HepG2 (cell line): ENCODE results near the gene REPIN1. TPM values are rescaled to one million over a fixed set of nuclear protein-coding genes. Genes with fewer than 3 reads are reported as not detected.
A peak's percentile ranks its signal among the peaks of the same experiment; 100 is the strongest.

ENCODE experiments used
- CREB1 ChIP-seq, 2 experiments: fragments of 450-650 bp in 1 of 2; IDR thresholded peaks; 2 replicates each; pipeline ENCODE4 v1.6.1; 2016 to 2017; ENCODE audit warnings: control low read depth in 1 of 2, mild to moderate bottlenecking in 1 of 2, missing compliant biosample characterization in 1 of 2, missing genetic modification characterization in 1 of 2
- ERF ChIP-seq: IDR thresholded peaks from 2 replicates; pipeline ENCODE4 v1.6.1; 2018; ENCODE audit warnings: missing biosample characterization, missing genetic modification reagents
- FOXO1 ChIP-seq: sonication (generic); formaldehyde crosslinking; IDR thresholded peaks from 2 replicates; pipeline ENCODE4 v1.4.0; 2020; ENCODE audit warnings: missing genetic modification reagents
- GZF1 ChIP-seq: sonication (generic); formaldehyde crosslinking; IDR thresholded peaks from 2 replicates; pipeline ENCODE4 v1.5.1; 2020; ENCODE audit warnings: mild to moderate bottlenecking, missing genetic modification reagents
- HNRNPK ChIP-seq: fragments of 200-400 bp; formaldehyde crosslinking; IDR thresholded peaks from 2 replicates; pipeline ENCODE4 v1.6.1; 2018; ENCODE audit warnings: low read length, low read depth, moderate library complexity, mild to moderate bottlenecking; ENCODE audit not compliant: poor library complexity, severe bottlenecking
- KAT2B ChIP-seq: fragments of 150-350 bp; IDR thresholded peaks from 2 replicates; pipeline ENCODE4 v1.6.1; 2014; ENCODE audit warnings: low read depth, low read length, borderline replicate concordance
- MED1 ChIP-seq: sonication (generic); formaldehyde crosslinking; IDR thresholded peaks from 2 replicates; pipeline ENCODE4 v1.4.0; 2020; ENCODE audit warnings: missing genetic modification reagents
- MED13 ChIP-seq: sonication (generic); formaldehyde crosslinking; IDR thresholded peaks from 2 replicates; pipeline ENCODE4 v1.5.0; 2020; ENCODE audit warnings: missing genetic modification reagents
- MIER3 ChIP-seq: IDR thresholded peaks from 2 replicates; pipeline ENCODE4 v1.6.1; 2016; ENCODE audit warnings: missing compliant biosample characterization, borderline replicate concordance
- PTBP1 ChIP-seq: fragments of 200-400 bp; formaldehyde crosslinking; IDR thresholded peaks from 2 replicates; pipeline ENCODE4 v1.6.1; 2018; ENCODE audit warnings: low read length, low read depth; ENCODE audit not compliant: poor library complexity, severe bottlenecking
- SALL1 ChIP-seq: sonication (generic); formaldehyde crosslinking; IDR thresholded peaks from 2 replicates; pipeline ENCODE4 v1.8.0; 2022; ENCODE audit warnings: mild to moderate bottlenecking, missing genetic modification reagents
- SNAPC2 ChIP-seq: sonication (generic); formaldehyde crosslinking; IDR thresholded peaks from 2 replicates; pipeline ENCODE4 v1.8.1; 2022; ENCODE audit warnings: mild to moderate bottlenecking, missing genetic modification reagents
- SOX6 ChIP-seq, 2 experiments: fragments of 450-650 bp in 1 of 2; sonication (generic) in 1 of 2; formaldehyde crosslinking in 1 of 2; IDR thresholded peaks; 2 replicates each; pipeline versions ENCODE4 v1.4.0 to v1.6.1; 2017 to 2020; ENCODE audit warnings: antibody characterized with exemption in 1 of 2, mild to moderate bottlenecking in 1 of 2, missing genetic modification reagents in 1 of 2
- STAG1 ChIP-seq: sonication (generic); formaldehyde crosslinking; IDR thresholded peaks from 2 replicates; pipeline ENCODE4 v1.4.0; 2020; ENCODE audit warnings: missing genetic modification reagents
- TEAD3 ChIP-seq: optimal IDR thresholded peaks from 2 replicates; pipeline ENCODE3; 2016; ENCODE audit warnings: borderline replicate concordance
- WIZ ChIP-seq: sonication (generic); formaldehyde crosslinking; IDR thresholded peaks from 2 replicates; pipeline ENCODE4 v1.5.1; 2020; ENCODE audit warnings: mild to moderate bottlenecking, missing genetic modification reagents
- ZNF138 ChIP-seq: sonication (generic); formaldehyde crosslinking; IDR thresholded peaks from 2 replicates; pipeline ENCODE4 v1.5.0; 2020; ENCODE audit warnings: mild to moderate bottlenecking, low read depth, missing genetic modification reagents
- ZNF468 ChIP-seq: sonication (generic); formaldehyde crosslinking; IDR thresholded peaks from 2 replicates; pipeline ENCODE4 v1.8.0; 2022; ENCODE audit warnings: mild to moderate bottlenecking, moderate library complexity, missing genetic modification reagents
- ZNF713 ChIP-seq: sonication (generic); formaldehyde crosslinking; IDR thresholded peaks from 2 replicates; pipeline ENCODE4 v1.4.0; 2020; ENCODE audit warnings: mild to moderate bottlenecking, missing genetic modification reagents
- polyA plus RNA-seq, 8 experiments: library from polyadenylated mRNA; depleted of rRNA in 3 of 8; stranded (reverse) in 7 of 8; unstranded in 1 of 8; fragments of >200 nt; fragmentation: Illumina TruSeq in 4 of 8; extraction: Trizol in 4 of 8; gene quantifications; 2 replicates each; pipeline versions ENCODE4 v1.2.1 to v1.2.3, GENCODE V29; 2011 to 2016; ENCODE audit warnings: low read depth in 4 of 8, missing spikeins in 1 of 8, mixed read lengths in 1 of 8; ENCODE audit not compliant: insufficient read depth in 1 of 8
- total RNA-seq, 5 experiments: library from RNA; depleted of rRNA; stranded (reverse); fragments of >200 nt; fragmentation: Illumina TruSeq; extraction: Trizol; gene quantifications; 2 replicates each; pipeline ENCODE4 v1.2.3, GENCODE V29; 2016; ENCODE audit warnings: low read depth in 1 of 5
- TF ChIP-seq, protein P1 (sequence below): sonication (generic); formaldehyde crosslinking; IDR thresholded peaks from 2 replicates; pipeline ENCODE4 v1.4.0; 2020; ENCODE audit warnings: missing genetic modification reagents
- TF ChIP-seq, protein P2 (sequence below): sonication (generic); formaldehyde crosslinking; IDR thresholded peaks from 2 replicates; pipeline ENCODE4 v1.8.1; 2023; ENCODE audit warnings: mild to moderate bottlenecking, inconsistent platforms, moderate library complexity, missing genetic modification reagents, borderline replicate concordance
- TF ChIP-seq, protein P3 (sequence below), 2 experiments: sonication (generic) in 1 of 2; formaldehyde crosslinking in 1 of 2; IDR thresholded peaks; 2 replicates each; pipeline versions ENCODE4 v1.4.0 to v1.6.1; 2018 to 2020; ENCODE audit warnings: missing genetic modification reagents in 2 of 2, borderline replicate concordance in 1 of 2, low read depth in 1 of 2, mild to moderate bottlenecking in 1 of 2, missing biosample characterization in 1 of 2
- TF ChIP-seq, protein P4 (sequence below): IDR thresholded peaks from 2 replicates; pipeline ENCODE4 v1.6.1; 2012; ENCODE audit warnings: inconsistent platforms
- TF ChIP-seq, protein P5 (sequence below): sonication (generic); formaldehyde crosslinking; conservative IDR thresholded peaks from 2 replicates; pipeline ENCODE4 v1.5.0; 2020; ENCODE audit warnings: missing genetic modification reagents

The REPIN1 gene
- total and polyA plus RNA-seq, 2 of the 13 experiments (the other 11 are each of a cell fraction or from before 2014, with no cell fraction given), result 69.9 to 108 TPM

DNA sequence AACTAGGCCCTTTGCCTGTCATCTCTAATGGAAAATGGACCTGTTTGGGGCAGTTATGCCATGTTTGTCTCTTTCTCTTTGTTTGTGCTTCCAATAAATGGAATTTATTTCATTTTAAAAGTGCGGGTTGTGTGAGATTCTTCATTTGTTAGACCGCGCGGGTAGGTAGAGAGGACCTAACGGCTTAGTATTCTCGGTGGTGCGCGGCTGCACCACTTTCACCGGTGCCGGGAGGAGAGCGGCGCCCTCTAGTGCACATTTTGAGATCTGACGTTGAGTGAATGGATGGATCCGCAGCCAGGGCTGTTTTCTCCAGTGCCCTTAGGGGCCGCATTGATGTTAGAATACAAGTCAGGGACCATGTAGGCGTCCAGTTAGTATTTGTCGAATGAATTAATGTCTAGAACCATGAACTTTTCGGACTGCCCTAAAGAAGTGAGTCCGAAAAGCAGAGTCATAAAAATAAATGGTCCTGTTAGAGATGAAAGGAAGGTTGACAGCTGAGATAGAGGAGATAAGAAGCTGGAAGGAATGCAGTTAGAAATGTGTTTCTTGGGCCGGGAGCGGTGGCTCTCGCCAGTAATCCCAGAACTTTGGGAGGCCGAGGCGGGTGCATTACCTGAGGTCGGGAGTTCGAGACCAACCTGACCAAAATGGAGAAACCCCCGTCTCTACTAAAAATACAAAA is 52.5 kb downstream of the REPIN1 start (continued):
- TF ChIP-seq GZF1 (CRISPR knock-in tag) (peak; percentile 93), TEAD3 (peak; percentile 34), ZNF468 (CRISPR knock-in tag) (no peak), CREB1 (IDR thresholded peaks at IDR 0.05) (no peak), CREB1 (CRISPR knock-in tag; IDR thresholded peaks at IDR 0.05) (peak; percentile 69), ERF (CRISPR knock-in tag) (0 out of 2 replicates have a peak, but pooled peaks have one; percentile 42), MED13 (CRISPR knock-in tag) (no peak), ZNF138 (CRISPR knock-in tag) (no peak), SALL1 (CRISPR knock-in tag) (peak; percentile 64; the same call in 1 of the 2 replicates), SNAPC2 (CRISPR knock-in tag) (no peak), KAT2B (no peak), STAG1 (CRISPR knock-in tag) (peak; percentile 92), WIZ (CRISPR knock-in tag) (no peak), FOXO1 (peak; percentile 48; the same call in 1 of the 2 replicates), ZNF713 (no peak), PTBP1 (no peak), MED1 (CRISPR knock-in tag) (0 out of 2 replicates have a peak, but pooled peaks have one; percentile 18), HNRNPK (no peak), MIER3 (CRISPR knock-in tag) (peak; percentile 24; the same call in 1 of the 2 replicates), SOX6 (IDR thresholded peaks at IDR 0.05) (no peak), SOX6 (CRISPR knock-in tag; IDR thresholded peaks at IDR 0.05) (peak; percentile 24; the same call in 1 of the 2 replicates)
- TF ChIP-seq, protein P1, sequence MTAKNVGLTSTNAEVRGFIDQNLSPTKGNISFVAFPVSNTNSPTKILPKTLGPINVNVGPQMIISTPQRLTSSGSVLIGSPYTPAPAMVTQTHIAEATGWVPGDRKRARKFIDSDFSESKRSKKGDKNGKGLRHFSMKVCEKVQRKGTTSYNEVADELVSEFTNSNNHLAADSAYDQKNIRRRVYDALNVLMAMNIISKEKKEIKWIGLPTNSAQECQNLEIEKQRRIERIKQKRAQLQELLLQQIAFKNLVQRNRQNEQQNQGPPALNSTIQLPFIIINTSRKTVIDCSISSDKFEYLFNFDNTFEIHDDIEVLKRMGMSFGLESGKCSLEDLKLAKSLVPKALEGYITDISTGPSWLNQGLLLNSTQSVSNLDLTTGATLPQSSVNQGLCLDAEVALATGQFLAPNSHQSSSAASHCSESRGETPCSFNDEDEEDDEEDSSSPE, result 0 out of 2 replicates have a peak, but pooled peaks have one; percentile 21
- TF ChIP-seq, protein P2, sequence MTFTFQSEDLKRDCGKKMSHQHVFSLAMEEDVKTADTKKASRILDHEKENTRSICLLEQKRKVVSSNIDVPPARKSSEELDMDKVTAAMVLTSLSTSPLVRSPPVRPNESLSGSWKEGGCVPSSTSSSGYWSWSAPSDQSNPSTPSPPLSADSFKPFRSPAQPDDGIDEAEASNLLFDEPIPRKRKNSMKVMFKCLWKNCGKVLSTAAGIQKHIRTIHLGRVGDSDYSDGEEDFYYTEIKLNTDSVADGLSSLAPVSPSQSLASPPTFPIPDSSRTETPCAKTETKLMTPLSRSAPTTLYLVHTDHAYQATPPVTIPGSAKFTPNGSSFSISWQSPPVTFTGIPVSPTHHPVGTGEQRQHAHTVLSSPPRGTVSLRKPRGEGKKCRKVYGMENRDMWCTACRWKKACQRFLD, result no peak
- TF ChIP-seq, protein P3, sequence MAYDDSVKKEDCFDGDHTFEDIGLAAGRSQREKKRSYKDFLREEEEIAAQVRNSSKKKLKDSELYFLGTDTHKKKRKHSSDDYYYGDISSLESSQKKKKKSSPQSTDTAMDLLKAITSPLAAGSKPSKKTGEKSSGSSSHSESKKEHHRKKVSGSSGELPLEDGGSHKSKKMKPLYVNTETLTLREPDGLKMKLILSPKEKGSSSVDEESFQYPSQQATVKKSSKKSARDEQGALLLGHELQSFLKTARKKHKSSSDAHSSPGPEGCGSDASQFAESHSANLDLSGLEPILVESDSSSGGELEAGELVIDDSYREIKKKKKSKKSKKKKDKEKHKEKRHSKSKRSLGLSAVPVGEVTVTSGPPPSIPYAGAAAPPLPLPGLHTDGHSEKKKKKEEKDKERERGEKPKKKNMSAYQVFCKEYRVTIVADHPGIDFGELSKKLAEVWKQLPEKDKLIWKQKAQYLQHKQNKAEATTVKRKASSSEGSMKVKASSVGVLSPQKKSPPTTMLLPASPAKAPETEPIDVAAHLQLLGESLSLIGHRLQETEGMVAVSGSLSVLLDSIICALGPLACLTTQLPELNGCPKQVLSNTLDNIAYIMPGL (CRISPR knock-in tag; IDR thresholded peaks at IDR 0.05; ENCODE audit: borderline replicate concordance in 1 of 2, low read depth in 1 of 2), result peak; percentile 57 to 76; a peak in 2 of 4 replicates
- TF ChIP-seq, protein P4, sequence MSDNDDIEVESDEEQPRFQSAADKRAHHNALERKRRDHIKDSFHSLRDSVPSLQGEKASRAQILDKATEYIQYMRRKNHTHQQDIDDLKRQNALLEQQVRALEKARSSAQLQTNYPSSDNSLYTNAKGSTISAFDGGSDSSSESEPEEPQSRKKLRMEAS, result no peak
- TF ChIP-seq, protein P5, sequence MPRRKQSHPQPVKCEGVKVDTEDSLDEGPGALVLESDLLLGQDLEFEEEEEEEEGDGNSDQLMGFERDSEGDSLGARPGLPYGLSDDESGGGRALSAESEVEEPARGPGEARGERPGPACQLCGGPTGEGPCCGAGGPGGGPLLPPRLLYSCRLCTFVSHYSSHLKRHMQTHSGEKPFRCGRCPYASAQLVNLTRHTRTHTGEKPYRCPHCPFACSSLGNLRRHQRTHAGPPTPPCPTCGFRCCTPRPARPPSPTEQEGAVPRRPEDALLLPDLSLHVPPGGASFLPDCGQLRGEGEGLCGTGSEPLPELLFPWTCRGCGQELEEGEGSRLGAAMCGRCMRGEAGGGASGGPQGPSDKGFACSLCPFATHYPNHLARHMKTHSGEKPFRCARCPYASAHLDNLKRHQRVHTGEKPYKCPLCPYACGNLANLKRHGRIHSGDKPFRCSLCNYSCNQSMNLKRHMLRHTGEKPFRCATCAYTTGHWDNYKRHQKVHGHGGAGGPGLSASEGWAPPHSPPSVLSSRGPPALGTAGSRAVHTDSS (CRISPR knock-in tag), result no peak
